HepG2 (cell line): ENCODE measurements around the gene FAM184B. TPM values are rescaled to one million over a fixed set of nuclear protein-coding genes. Genes with fewer than 3 reads are reported as not detected.

Source experiments
- ATAC-seq: fragments of 200-7000 bp; cut with Tn5 transposase; 3 replicates; pipeline ENCODE4 v1.9.1; 2020; ENCODE audit warnings: mild to moderate bottlenecking, moderate library complexity
- BruUV-seq: library from RNA; stranded (reverse); fragments of 400-500 nt; replicated peaks from 2 replicates; lab custom pipeline; 2021; lab: Mats Ljungman, UMichigan
- CTCF ChIA-PET: fragments of 300-600 bp; formaldehyde crosslinking; extraction: SDS; loops from one replicate; lab custom pipeline; 2021; ENCODE audit warnings: low total read pairs, inconsistent platforms, low intra/inter-chr PET ratio; lab: Yijun Ruan, JAX
- POLR2A ChIA-PET: fragments of 350-600 bp; sonication (Branson Sonifier 250); formaldehyde crosslinking; loops from one replicate; lab custom pipeline; 2020; ENCODE audit warnings: antibody characterized with exemption, inconsistent platforms; lab: Yijun Ruan, JAX
- DNase-seq: peaks from one replicate; pipeline ENCODE4 v3.0.0-alpha.2; 2015; ENCODE audit warnings: low spot score
- FAIRE-seq: peaks from 3 replicates; lab custom pipeline; 2011; peaks lifted over from hg19 to GRCh38; lab: Jason Lieb, UNC
- H2AFZ ChIP-seq: one replicate; pipeline ENCODE4 v1.6.1; 2011; ENCODE audit warnings: low read length, inconsistent platforms
- H3K27ac ChIP-seq: fragments of 300-600 bp; 3 replicates; pipeline ENCODE4 v1.8.0; 2011; ENCODE audit warnings: mixed run types, mild to moderate bottlenecking, mixed read lengths, low read length, inconsistent platforms; ENCODE audit not compliant: insufficient read depth; ENCODE audit errors: extremely low read length
- H3K27me3 ChIP-seq, 2 experiments: fragments of 200-600 bp in 1 of 2; 2 replicates in 1 of 2; 3 replicates in 1 of 2; pipeline versions ENCODE4 v1.6.0 to v1.8.0; 2011; ENCODE audit warnings: low read length in 2 of 2, mild to moderate bottlenecking in 2 of 2, moderate library complexity in 2 of 2, inconsistent platforms in 1 of 2; ENCODE audit not compliant: insufficient read depth in 2 of 2, control insufficient read depth in 1 of 2
- H3K36me3 ChIP-seq, 2 experiments: fragments of 200-600 bp in 1 of 2; replicated peaks in 1 of 2; 2 replicates in 1 of 2; 3 replicates in 1 of 2; pipeline versions ENCODE4 v1.5.1 to v1.8.0; 2011; ENCODE audit warnings: low read length in 2 of 2, inconsistent platforms in 1 of 2; ENCODE audit not compliant: insufficient read depth in 2 of 2, control insufficient read depth in 1 of 2
- H3K4me1 ChIP-seq: 2 replicates; pipeline ENCODE4 v1.5.1; 2012; ENCODE audit warnings: low read length, inconsistent platforms; ENCODE audit not compliant: insufficient read depth
- H3K4me2 ChIP-seq: 2 replicates; pipeline ENCODE4 v1.6.0; 2011; ENCODE audit warnings: low read depth, low read length, inconsistent platforms
- H3K4me3 ChIP-seq, 3 experiments: fragments of 200-600 bp in 1 of 3; sonication (generic), shearing (Covaris generic) in 1 of 3; replicated peaks in 1 of 3; 2 replicates each; pipeline ENCODE4 v1.5.1; 2011 to 2016; ENCODE audit warnings: low read length in 3 of 3, inconsistent platforms in 2 of 3, low read depth in 2 of 3, mild to moderate bottlenecking in 2 of 3, control low read depth in 1 of 3, mixed read lengths in 1 of 3; ENCODE audit not compliant: insufficient read depth in 1 of 3
- H3K79me2 ChIP-seq: one replicate; pipeline ENCODE4 v1.6.1; 2011; ENCODE audit warnings: low read length, inconsistent platforms; ENCODE audit not compliant: insufficient read depth
- H3K9ac ChIP-seq: 2 replicates; pipeline ENCODE4 v1.6.0; 2011; ENCODE audit warnings: mild to moderate bottlenecking, low read depth, low read length, inconsistent platforms; ENCODE audit not compliant: insufficient read depth
- H3K9me3 ChIP-seq: 2 replicates; pipeline ENCODE4 v1.5.1; 2012; ENCODE audit warnings: mild to moderate bottlenecking, low read length
- H4K20me1 ChIP-seq: 2 replicates; pipeline ENCODE4 v1.6.0; 2011; ENCODE audit warnings: inconsistent platforms, mild to moderate bottlenecking, low read length, moderate library complexity; ENCODE audit not compliant: insufficient read depth
- NKX3-1 ChIP-seq: sonication (generic); formaldehyde crosslinking; IDR thresholded peaks from 2 replicates; pipeline ENCODE4 v1.5.0; 2020; ENCODE audit warnings: missing genetic modification reagents
- SYNCRIP ChIP-seq: fragments of 200-400 bp; formaldehyde crosslinking; IDR thresholded peaks from 2 replicates; pipeline ENCODE4 v1.6.1; 2018; ENCODE audit warnings: mild to moderate bottlenecking, low read depth, low read length; ENCODE audit not compliant: insufficient read depth
- ZNF329 ChIP-seq: sonication (generic); formaldehyde crosslinking; IDR thresholded peaks from 2 replicates; pipeline ENCODE4 v1.9.0; 2021; ENCODE audit warnings: low read depth, mild to moderate bottlenecking, missing genetic modification reagents
- ZNF607 ChIP-seq: sonication (generic); formaldehyde crosslinking; IDR thresholded peaks from 2 replicates; pipeline ENCODE4 v1.5.1; 2020; ENCODE audit warnings: missing genetic modification reagents, mild to moderate bottlenecking, borderline replicate concordance
- ZNF75D ChIP-seq: sonication (generic); formaldehyde crosslinking; IDR thresholded peaks from 2 replicates; pipeline ENCODE4 v1.8.1; 2023; ENCODE audit warnings: missing genetic modification reagents, mild to moderate bottlenecking, borderline replicate concordance
- ZNF766 ChIP-seq: sonication (generic); formaldehyde crosslinking; IDR thresholded peaks from 2 replicates; pipeline ENCODE4 v1.5.0; 2020; ENCODE audit warnings: missing genetic modification reagents, borderline replicate concordance
- WGBS: methylation state at CpG from one replicate; pipeline ENCODE4 v1.1.6; 2017; ENCODE audit warnings: low lambda C conversion rate; 5-methylcytosine and 5-hydroxymethylcytosine counted together
- in situ Hi-C: cut with HindIII; loops from 2 replicates; pipeline ENCODE4 v1.10.0; 2017; ENCODE audit warnings: low pct_unique_long_range_greater_than_20kb; ENCODE audit not compliant: extremely low pct_ligation_motif_present
- intact Hi-C: fragments of 100-400 bp; cut with micrococcal nuclease; formaldehyde crosslinking; loops from one replicate; pipeline ENCODE4 v1.10.0; 2022; ENCODE audit not compliant: unreplicated experiment
- polyA plus RNA-seq, 8 experiments: library from polyadenylated mRNA; depleted of rRNA in 3 of 8; stranded (reverse) in 7 of 8; unstranded in 1 of 8; fragments of >200 nt; fragmentation: Illumina TruSeq in 4 of 8; extraction: Trizol in 4 of 8; gene quantifications; 2 replicates each; pipeline versions ENCODE4 v1.2.1 to v1.2.3, GENCODE V29; 2011 to 2016; ENCODE audit warnings: low read depth in 4 of 8, missing spikeins in 1 of 8, mixed read lengths in 1 of 8; ENCODE audit not compliant: insufficient read depth in 1 of 8
- total RNA-seq, 5 experiments: library from RNA; depleted of rRNA; stranded (reverse); fragments of >200 nt; fragmentation: Illumina TruSeq; extraction: Trizol; gene quantifications; 2 replicates each; pipeline ENCODE4 v1.2.3, GENCODE V29; 2016; ENCODE audit warnings: low read depth in 1 of 5
- TF ChIP-seq, protein P1 (sequence below): sonication (generic); formaldehyde crosslinking; IDR thresholded peaks from 2 replicates; pipeline ENCODE4 v1.5.0; 2020; ENCODE audit warnings: missing genetic modification reagents, mild to moderate bottlenecking, borderline replicate concordance
- TF ChIP-seq, protein P2 (sequence below): sonication (generic); formaldehyde crosslinking; IDR thresholded peaks from 2 replicates; pipeline ENCODE4 v1.5.1; 2020; ENCODE audit warnings: missing genetic modification reagents, mild to moderate bottlenecking, borderline replicate concordance
- TF ChIP-seq, protein P3 (sequence below), 2 experiments: sonication (generic) in 1 of 2; formaldehyde crosslinking in 1 of 2; IDR thresholded peaks; 2 replicates each; pipeline versions ENCODE4 v1.6.1 to v1.9.0; 2014 to 2022; ENCODE audit warnings: antibody characterized with exemption in 1 of 2, borderline replicate concordance in 1 of 2, inconsistent platforms in 1 of 2, low read depth in 1 of 2, missing genetic modification reagents in 1 of 2

FAM184B gene
- total and polyA plus RNA-seq, 2 of the 13 experiments (the other 11 are each of a cell fraction or from before 2014, with no cell fraction given): not detected

DNA sequence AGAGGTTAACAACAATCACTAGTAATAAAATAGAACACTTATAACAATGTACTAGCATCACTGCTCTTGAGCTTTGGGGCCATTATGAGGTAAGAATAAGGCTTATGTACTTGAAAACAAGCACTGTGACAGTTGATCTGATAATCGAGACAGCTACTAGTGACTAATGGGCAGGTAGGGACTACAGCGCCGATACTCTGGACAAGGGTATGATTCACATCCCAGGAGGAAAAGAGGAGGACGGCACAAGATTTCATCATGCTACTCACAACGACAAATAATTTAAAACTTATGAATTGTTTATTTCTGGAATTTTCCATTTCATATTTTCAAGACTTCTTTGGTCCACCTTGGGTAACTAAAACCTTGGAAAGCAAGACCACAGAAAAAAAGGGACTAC lies 62.3 kb downstream of the FAM184B start:
- no peak for FAIRE-seq
- no peak for DNase-seq
- Histone ChIP-seq H3K36me3 (no peaks in the 10 kb centered on the region), H3K9me3 (no peaks in the 10 kb centered on the region), H3K27me3 (peaks cover 0 to 14% of the 10 kb centered on the region in 2 experiments; a peak in 1 of 5 replicates), H3K79me2 (no peaks in the 10 kb centered on the region), H3K4me1 (no peaks in the 10 kb centered on the region), H3K27ac (no peak overlapping the region), H3K4me2 (no peak overlapping the region)
- 3% methylated on average over 5 of the region's 5 CpGs for WGBS
- ATAC-seq: no peak
- no TSS peak for BruUV-seq
- no peak for TF ChIP-seq ZNF75D (CRISPR knock-in tag)
- TF ChIP-seq ZNF329 (CRISPR knock-in tag): no peak
- no peak for TF ChIP-seq ZNF607 (CRISPR knock-in tag)
- TF ChIP-seq, protein P1, sequence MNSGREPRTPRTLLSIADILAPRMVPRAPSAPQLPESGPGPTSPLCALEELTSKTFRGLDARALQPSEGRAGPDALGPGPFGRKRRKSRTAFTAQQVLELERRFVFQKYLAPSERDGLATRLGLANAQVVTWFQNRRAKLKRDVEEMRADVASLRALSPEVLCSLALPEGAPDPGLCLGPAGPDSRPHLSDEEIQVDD (CRISPR knock-in tag): no peak
- TF ChIP-seq SYNCRIP: no peak
- TF ChIP-seq, all 625 proteins: peak for 0
- ChIA-PET POLR2A (no interaction called here), CTCF (no interaction called here)
- intact Hi-C loops (no loop called here), in situ Hi-C loops (no loop called here)
- H4K20me1 ChIP-seq: no peaks in the 10 kb centered on the region
- no peak overlapping the region for H2AFZ ChIP-seq
- no peak overlapping the region for H3K9ac ChIP-seq
- no peak overlapping the region for H3K4me3 ChIP-seq

DNA sequence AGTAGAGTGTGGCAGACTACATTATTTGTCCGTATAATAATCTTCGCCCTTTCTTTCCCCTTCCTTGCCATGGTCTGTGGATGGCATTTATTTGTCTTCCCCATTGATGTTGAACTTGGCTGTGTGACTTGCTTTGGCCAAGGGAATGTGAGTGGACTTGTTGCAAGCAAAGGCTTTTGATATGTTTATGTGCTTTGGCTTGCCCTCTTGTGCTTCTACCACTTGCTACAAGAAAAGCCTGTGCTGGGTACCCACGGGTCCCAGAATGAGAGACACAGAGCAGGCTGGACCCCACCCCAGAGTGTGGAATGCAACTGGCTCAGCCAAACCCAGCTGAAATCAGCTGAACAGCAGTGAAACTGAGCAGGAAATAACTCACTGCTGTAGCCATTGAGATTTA lies 63.0 kb downstream of the FAM184B start:
- intact Hi-C loops (no loop called here), in situ Hi-C loops (no loop called here)
- Histone ChIP-seq H3K4me1 (no peaks in the 10 kb centered on the region), H2AFZ (no peak overlapping the region), H3K4me3 (no peak overlapping the region), H3K27ac (no peak overlapping the region), H4K20me1 (no peaks in the 10 kb centered on the region), H3K9ac (no peak overlapping the region), H3K9me3 (no peaks in the 10 kb centered on the region), H3K27me3 (peaks cover 0 to 14% of the 10 kb centered on the region in 2 experiments; a peak in 1 of 5 replicates), H3K36me3 (no peaks in the 10 kb centered on the region), H3K4me2 (no peak overlapping the region), H3K79me2 (no peaks in the 10 kb centered on the region)
- FAIRE-seq: no peak
- ChIA-PET CTCF (no interaction called here), POLR2A (no interaction called here)
- 4% methylated on average over 3 of the region's 3 CpGs for whole genome bisulfite sequencing
- no peak for DNase-seq
- ATAC-seq: no peak
- no TSS peak for BruUV-seq
- TF ChIP-seq, protein P2, sequence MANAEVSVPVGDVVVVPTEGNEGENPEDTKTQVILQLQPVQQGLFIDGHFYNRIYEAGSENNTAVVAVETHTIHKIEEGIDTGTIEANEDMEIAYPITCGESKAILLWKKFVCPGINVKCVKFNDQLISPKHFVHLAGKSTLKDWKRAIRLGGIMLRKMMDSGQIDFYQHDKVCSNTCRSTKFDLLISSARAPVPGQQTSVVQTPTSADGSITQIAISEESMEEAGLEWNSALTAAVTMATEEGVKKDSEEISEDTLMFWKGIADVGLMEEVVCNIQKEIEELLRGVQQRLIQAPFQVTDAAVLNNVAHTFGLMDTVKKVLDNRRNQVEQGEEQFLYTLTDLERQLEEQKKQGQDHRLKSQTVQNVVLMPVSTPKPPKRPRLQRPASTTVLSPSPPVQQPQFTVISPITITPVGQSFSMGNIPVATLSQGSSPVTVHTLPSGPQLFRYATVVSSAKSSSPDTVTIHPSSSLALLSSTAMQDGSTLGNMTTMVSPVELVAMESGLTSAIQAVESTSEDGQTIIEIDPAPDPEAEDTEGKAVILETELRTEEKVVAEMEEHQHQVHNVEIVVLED: no peak
- TF ChIP-seq NKX3-1 (CRISPR knock-in tag) (no peak), ZNF766 (no peak)
- TF ChIP-seq, protein P3, sequence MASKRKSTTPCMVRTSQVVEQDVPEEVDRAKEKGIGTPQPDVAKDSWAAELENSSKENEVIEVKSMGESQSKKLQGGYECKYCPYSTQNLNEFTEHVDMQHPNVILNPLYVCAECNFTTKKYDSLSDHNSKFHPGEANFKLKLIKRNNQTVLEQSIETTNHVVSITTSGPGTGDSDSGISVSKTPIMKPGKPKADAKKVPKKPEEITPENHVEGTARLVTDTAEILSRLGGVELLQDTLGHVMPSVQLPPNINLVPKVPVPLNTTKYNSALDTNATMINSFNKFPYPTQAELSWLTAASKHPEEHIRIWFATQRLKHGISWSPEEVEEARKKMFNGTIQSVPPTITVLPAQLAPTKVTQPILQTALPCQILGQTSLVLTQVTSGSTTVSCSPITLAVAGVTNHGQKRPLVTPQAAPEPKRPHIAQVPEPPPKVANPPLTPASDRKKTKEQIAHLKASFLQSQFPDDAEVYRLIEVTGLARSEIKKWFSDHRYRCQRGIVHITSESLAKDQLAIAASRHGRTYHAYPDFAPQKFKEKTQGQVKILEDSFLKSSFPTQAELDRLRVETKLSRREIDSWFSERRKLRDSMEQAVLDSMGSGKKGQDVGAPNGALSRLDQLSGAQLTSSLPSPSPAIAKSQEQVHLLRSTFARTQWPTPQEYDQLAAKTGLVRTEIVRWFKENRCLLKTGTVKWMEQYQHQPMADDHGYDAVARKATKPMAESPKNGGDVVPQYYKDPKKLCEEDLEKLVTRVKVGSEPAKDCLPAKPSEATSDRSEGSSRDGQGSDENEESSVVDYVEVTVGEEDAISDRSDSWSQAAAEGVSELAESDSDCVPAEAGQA (IDR thresholded peaks at IDR 0.05; ENCODE audit: low read depth): no peak
- TF ChIP-seq, protein P3 (CRISPR knock-in tag; IDR thresholded peaks at IDR 0.05; ENCODE audit: borderline replicate concordance): no peak
